GM18505 (cell line): Measurements from ENCODE around the gene RFX3.

Source experiments
- ATAC-seq: cut with Tn5 transposase; IDR thresholded peaks from one replicate; pipeline ENCODE4 v1.9.1; 2021; ENCODE audit not compliant: unreplicated experiment
- POLR2A ChIP-seq: IDR thresholded peaks from 4 replicates; pipeline ENCODE4 v1.6.1; 2011; ENCODE audit warnings: borderline replicate concordance; ENCODE audit not compliant: insufficient read depth, insufficient read length; ENCODE audit errors: extremely low read depth

The RFX3 gene

GRCh38 chr9:3191715-3192114, 334.1 kb downstream of the RFX3 start:
- TF ChIP-seq POLR2A = no peak
- no peak for ATAC-seq

GRCh38 chr9:3189113-3189861, 336.5 kb downstream of the RFX3 start:
- no peak for ATAC-seq
- no peak for TF ChIP-seq POLR2A

- TF ChIP-seq POLR2A = no peak
These were observed 339.1 kb downstream of the RFX3 start for GRCh38 chr9:3186751-3187150.

GRCh38 chr9:3181049-3181953, 344.5 kb downstream of the RFX3 start:
- peak; percentile 66 for ATAC-seq
- no peak for TF ChIP-seq POLR2A

More at GRCh38 chr9:3186751-3187150, 339.1 kb downstream of the RFX3 start:
- ATAC-seq = no peak

- no peak for ATAC-seq
- no peak for TF ChIP-seq POLR2A
These were observed 345.1 kb downstream of the RFX3 start for GRCh38 chr9:3180696-3181048.

- no peak for ATAC-seq
- TF ChIP-seq POLR2A = no peak
These were observed 346.1 kb downstream of the RFX3 start for GRCh38 chr9:3179711-3180110.

GRCh38 chr9:3177936-3178335, 347.9 kb downstream of the RFX3 start:
- no peak for TF ChIP-seq POLR2A

GRCh38 chr9:3177146-3177761, 348.5 kb downstream of the RFX3 start:
- TF ChIP-seq POLR2A = no peak
- no peak for ATAC-seq

More at GRCh38 chr9:3177936-3178335, 347.9 kb downstream of the RFX3 start:
- ATAC-seq = no peak

GRCh38 chr9:3173374-3173773, 352.4 kb downstream of the RFX3 start:
- no peak for ATAC-seq
- no peak for TF ChIP-seq POLR2A

GRCh38 chr9:3170819-3171218, 355.0 kb downstream of the RFX3 start:
- ATAC-seq = no peak
- TF ChIP-seq POLR2A = no peak
